ENCODE results near the gene SLC35B2. TPM values are rescaled to one million over a fixed set of nuclear protein-coding genes. Genes with fewer than 3 reads are reported as not detected.

Gene SLC35B2
- total RNA-seq, 1 donor from 2014 or later: 77.0 TPM

GRCh38 chr6:44270526-44271405, 13.4 kb upstream of the SLC35B2 start:
- peaks cover 43% of the 10 kb centered on the region for H3K27me3 Mint-ChIP-seq (ENCODE audit: unreplicated experiment)
- H3K9me3 Mint-ChIP-seq (ENCODE audit: unreplicated experiment): no peaks in the 10 kb centered on the region
- TF ChIP-seq, protein P1, sequence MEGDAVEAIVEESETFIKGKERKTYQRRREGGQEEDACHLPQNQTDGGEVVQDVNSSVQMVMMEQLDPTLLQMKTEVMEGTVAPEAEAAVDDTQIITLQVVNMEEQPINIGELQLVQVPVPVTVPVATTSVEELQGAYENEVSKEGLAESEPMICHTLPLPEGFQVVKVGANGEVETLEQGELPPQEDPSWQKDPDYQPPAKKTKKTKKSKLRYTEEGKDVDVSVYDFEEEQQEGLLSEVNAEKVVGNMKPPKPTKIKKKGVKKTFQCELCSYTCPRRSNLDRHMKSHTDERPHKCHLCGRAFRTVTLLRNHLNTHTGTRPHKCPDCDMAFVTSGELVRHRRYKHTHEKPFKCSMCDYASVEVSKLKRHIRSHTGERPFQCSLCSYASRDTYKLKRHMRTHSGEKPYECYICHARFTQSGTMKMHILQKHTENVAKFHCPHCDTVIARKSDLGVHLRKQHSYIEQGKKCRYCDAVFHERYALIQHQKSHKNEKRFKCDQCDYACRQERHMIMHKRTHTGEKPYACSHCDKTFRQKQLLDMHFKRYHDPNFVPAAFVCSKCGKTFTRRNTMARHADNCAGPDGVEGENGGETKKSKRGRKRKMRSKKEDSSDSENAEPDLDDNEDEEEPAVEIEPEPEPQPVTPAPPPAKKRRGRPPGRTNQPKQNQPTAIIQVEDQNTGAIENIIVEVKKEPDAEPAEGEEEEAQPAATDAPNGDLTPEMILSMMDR (IDR thresholded peaks at IDR 0.05): no peak
- peak overlapping the region; percentile 62 for H3K4me3 Mint-ChIP-seq (ENCODE audit: unreplicated experiment)
- no peaks in the 10 kb centered on the region for H3K36me3 Mint-ChIP-seq (ENCODE audit: unreplicated experiment)
- H3K27ac Mint-ChIP-seq (ENCODE audit: unreplicated experiment): no peak overlapping the region
- H3K4me1 Mint-ChIP-seq (ENCODE audit: unreplicated experiment): peaks cover 4% of the 10 kb centered on the region
- DNase-seq (ENCODE audit: extremely low spot score, unreplicated experiment): no peak

GRCh38 chr6:44269921-44270525, 12.7 kb upstream of the SLC35B2 start, which contains the start of gene TMEM151B:
Gene TMEM151B, plus strand, starts transcription at chr6:44270450. Its CDS starts 293 bp downstream, at chr6:44270743.
- no peak for DNase-seq (ENCODE audit: extremely low spot score, unreplicated experiment)
- Mint-ChIP-seq H3K4me3 (ENCODE audit: unreplicated experiment) (peak within 1 kb of the TSS; percentile 66), H3K4me1 (ENCODE audit: unreplicated experiment) (peaks cover 4% of the 10 kb centered on the region), H3K36me3 (ENCODE audit: unreplicated experiment) (no peaks in the 10 kb centered on the region), H3K27me3 (ENCODE audit: unreplicated experiment) (peaks cover 43% of the 10 kb centered on the region), H3K9me3 (ENCODE audit: unreplicated experiment) (no peaks in the 10 kb centered on the region), H3K27ac (ENCODE audit: unreplicated experiment) (no peak within 1 kb of the TSS)
- TF ChIP-seq, protein P1 (IDR thresholded peaks at IDR 0.05): no peak

GRCh38 chr6:44269178-44269920, 12.0 kb upstream of the SLC35B2 start:
- TF ChIP-seq, protein P1 (IDR thresholded peaks at IDR 0.05): no peak
- no peaks in the 10 kb centered on the region for H3K9me3 Mint-ChIP-seq (ENCODE audit: unreplicated experiment)
- no peaks in the 10 kb centered on the region for H3K36me3 Mint-ChIP-seq (ENCODE audit: unreplicated experiment)
- peaks cover 42% of the 10 kb centered on the region for H3K27me3 Mint-ChIP-seq (ENCODE audit: unreplicated experiment)
- H3K27ac Mint-ChIP-seq (ENCODE audit: unreplicated experiment): no peak overlapping the region
- H3K4me1 Mint-ChIP-seq (ENCODE audit: unreplicated experiment): peaks cover 9% of the 10 kb centered on the region
- DNase-seq (ENCODE audit: extremely low spot score, unreplicated experiment): no peak
- H3K4me3 Mint-ChIP-seq (ENCODE audit: unreplicated experiment): peak overlapping the region; percentile 66

DNA sequence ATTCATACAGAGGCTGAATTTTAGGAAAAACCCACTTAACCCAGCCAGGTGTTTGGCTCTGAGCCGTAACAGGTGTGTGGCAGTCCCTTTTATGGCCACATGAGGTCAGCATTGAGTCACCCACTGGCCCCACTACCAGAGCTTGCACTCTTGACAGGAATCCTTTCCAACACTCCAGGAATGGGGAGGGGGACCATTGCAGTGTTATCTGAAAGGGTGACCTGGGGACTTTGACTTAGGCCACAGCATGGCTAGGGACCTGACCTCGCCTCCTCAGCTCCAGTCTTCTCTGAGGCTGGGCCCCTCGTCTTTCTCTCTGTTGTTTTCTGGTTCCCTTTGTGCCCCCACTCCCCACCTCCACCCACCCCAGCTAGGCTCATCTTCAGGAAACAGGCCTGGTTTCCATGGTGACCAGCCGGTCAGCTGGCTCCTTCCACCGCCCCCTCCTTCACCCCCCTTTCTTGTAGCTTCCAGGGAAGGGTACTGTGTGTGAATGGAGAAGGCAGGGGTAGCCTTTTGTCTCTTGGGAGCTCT, 10.8 kb upstream of the SLC35B2 start:
- TF ChIP-seq, protein P1 (IDR thresholded peaks at IDR 0.05): peak; percentile 94
- Mint-ChIP-seq H3K27ac (ENCODE audit: unreplicated experiment) (no peak overlapping the region), H3K36me3 (ENCODE audit: unreplicated experiment) (no peaks in the 10 kb centered on the region), H3K4me1 (ENCODE audit: unreplicated experiment) (peaks cover 21% of the 10 kb centered on the region), H3K4me3 (ENCODE audit: unreplicated experiment) (no peak overlapping the region), H3K9me3 (ENCODE audit: unreplicated experiment) (no peaks in the 10 kb centered on the region), H3K27me3 (ENCODE audit: unreplicated experiment) (peaks cover 37% of the 10 kb centered on the region)
- DNase-seq (ENCODE audit: extremely low spot score, unreplicated experiment): no peak

Data from osteocyte (in vitro differentiated cells).